IPS-18a (cell line): ENCODE measurements around the gene NUFIP1.

Experiments used
- H3K27ac ChIP-seq: one replicate; pipeline ENCODE4 v1.5.1; 2013; ENCODE audit warnings: low read length
- H3K27me3 ChIP-seq: one replicate; pipeline ENCODE4 v1.6.1; 2013; ENCODE audit warnings: mild to moderate bottlenecking, low read length; ENCODE audit not compliant: control insufficient read depth, insufficient read depth
- H3K36me3 ChIP-seq: one replicate; pipeline ENCODE4 v1.6.1; 2013; ENCODE audit warnings: low read depth, low read length; ENCODE audit not compliant: control insufficient read depth
- H3K4me1 ChIP-seq: one replicate; pipeline ENCODE4 v1.6.1; 2013; ENCODE audit warnings: low read depth, low read length; ENCODE audit not compliant: control insufficient read depth
- H3K4me3 ChIP-seq: one replicate; pipeline ENCODE4 v1.5.1; 2013; ENCODE audit warnings: low read length
- H3K9ac ChIP-seq: one replicate; pipeline ENCODE4 v1.6.1; 2013; ENCODE audit warnings: mild to moderate bottlenecking, low read length, moderate library complexity
- H3K9me3 ChIP-seq: one replicate; pipeline ENCODE4 v1.6.1; 2013; ENCODE audit warnings: low read depth, low read length; ENCODE audit not compliant: control insufficient read depth

Gene NUFIP1

DNA sequence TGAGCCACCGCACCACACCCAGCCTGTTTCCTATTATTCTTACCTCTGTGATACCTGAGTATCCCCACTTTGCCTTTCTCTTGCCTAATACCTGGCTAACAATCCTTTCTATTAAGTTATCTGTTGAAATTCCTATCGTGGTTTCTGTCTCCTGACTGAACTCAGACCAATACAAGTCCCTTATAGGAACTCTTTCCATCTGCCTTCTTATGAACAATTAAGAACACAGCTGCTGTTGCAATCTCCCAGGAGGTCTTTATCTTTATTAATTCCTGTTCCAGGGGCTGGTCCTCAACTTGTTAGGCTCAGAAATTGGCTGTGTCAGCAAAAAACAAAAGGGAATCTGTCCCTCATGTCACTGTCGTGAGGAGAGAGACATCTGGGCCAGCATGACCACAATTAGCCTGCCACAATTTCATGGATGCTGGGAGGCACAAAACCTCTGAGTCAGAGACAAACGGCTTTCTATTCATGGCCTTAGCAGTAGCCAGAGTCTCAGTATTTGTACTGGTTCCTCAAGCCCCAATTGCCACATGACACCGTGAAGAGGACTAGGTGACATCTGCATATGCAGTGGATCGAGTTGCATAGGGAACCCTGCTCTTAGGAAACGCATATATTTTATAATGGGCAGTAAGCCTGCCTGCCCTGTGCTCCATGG, 58.2 kb downstream of the NUFIP1 start:
- H3K36me3 ChIP-seq = no peaks in the 10 kb centered on the region
- no peak overlapping the region for H3K27ac ChIP-seq
- H3K9me3 ChIP-seq = no peaks in the 10 kb centered on the region
- no peak overlapping the region for H3K4me3 ChIP-seq
- no peaks in the 10 kb centered on the region for H3K4me1 ChIP-seq
- H3K9ac ChIP-seq = no peak overlapping the region
- H3K27me3 ChIP-seq = no peaks in the 10 kb centered on the region

GRCh38 chr13:44930280-44930679, 59.0 kb downstream of the NUFIP1 start:
- H3K4me1 ChIP-seq = no peaks in the 10 kb centered on the region
- H3K36me3 ChIP-seq = no peaks in the 10 kb centered on the region
- no peaks in the 10 kb centered on the region for H3K9me3 ChIP-seq
- no peak overlapping the region for H3K27ac ChIP-seq
- no peaks in the 10 kb centered on the region for H3K27me3 ChIP-seq
- H3K4me3 ChIP-seq = no peak overlapping the region
- no peak overlapping the region for H3K9ac ChIP-seq

DNA sequence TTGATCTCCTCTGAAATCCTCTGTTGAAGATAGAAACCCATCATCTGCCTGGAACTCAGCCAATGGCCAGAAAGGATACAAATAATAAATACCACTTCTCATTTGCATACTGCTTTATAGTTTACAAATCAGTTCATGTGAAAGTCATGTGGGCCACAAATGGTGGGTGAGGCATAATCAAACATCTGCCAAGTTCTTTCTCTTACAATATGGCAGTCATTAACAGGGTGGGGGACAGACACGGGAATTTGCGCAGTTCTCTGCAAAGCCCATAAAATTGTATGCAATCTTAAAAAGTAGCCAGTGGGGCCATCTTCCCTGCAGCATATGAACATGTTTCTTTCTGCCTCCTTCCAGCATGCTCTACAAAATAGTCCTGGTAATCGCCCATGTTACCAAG, 59.6 kb downstream of the NUFIP1 start:
- Histone ChIP-seq H3K27ac (no peak overlapping the region), H3K4me3 (no peak overlapping the region), H3K36me3 (no peaks in the 10 kb centered on the region), H3K4me1 (no peaks in the 10 kb centered on the region), H3K9me3 (no peaks in the 10 kb centered on the region), H3K27me3 (no peaks in the 10 kb centered on the region), H3K9ac (no peak overlapping the region)

GRCh38 chr13:44927968-44928367, 61.3 kb downstream of the NUFIP1 start:
- no peaks in the 10 kb centered on the region for H3K4me1 ChIP-seq

GRCh38 chr13:44921931-44922758, 67.1 kb downstream of the NUFIP1 start:
- no peaks in the 10 kb centered on the region for H3K27me3 ChIP-seq
- no peak overlapping the region for H3K4me3 ChIP-seq
- peaks cover 6% of the 10 kb centered on the region for H3K4me1 ChIP-seq
- no peaks in the 10 kb centered on the region for H3K36me3 ChIP-seq
- no peak overlapping the region for H3K27ac ChIP-seq
- H3K9me3 ChIP-seq = no peaks in the 10 kb centered on the region
- no peak overlapping the region for H3K9ac ChIP-seq

More at GRCh38 chr13:44927968-44928367, 61.3 kb downstream of the NUFIP1 start:
- Histone ChIP-seq H3K9ac (no peak overlapping the region), H3K27me3 (no peaks in the 10 kb centered on the region), H3K4me3 (no peak overlapping the region), H3K27ac (no peak overlapping the region), H3K9me3 (no peaks in the 10 kb centered on the region), H3K36me3 (no peaks in the 10 kb centered on the region)

- no peaks in the 10 kb centered on the region for H3K36me3 ChIP-seq
- H3K27me3 ChIP-seq = no peaks in the 10 kb centered on the region
- H3K4me1 ChIP-seq = peaks cover 8% of the 10 kb centered on the region
- H3K27ac ChIP-seq = no peak overlapping the region
- H3K9me3 ChIP-seq = no peaks in the 10 kb centered on the region
- H3K4me3 ChIP-seq = no peak overlapping the region
- H3K9ac ChIP-seq = no peak overlapping the region
These were observed 67.9 kb downstream of the NUFIP1 start for GRCh38 chr13:44921246-44921877.

- peaks cover 8% of the 10 kb centered on the region for H3K4me1 ChIP-seq
- H3K9me3 ChIP-seq = no peaks in the 10 kb centered on the region
- no peak overlapping the region for H3K4me3 ChIP-seq
- no peak overlapping the region for H3K27ac ChIP-seq
- H3K36me3 ChIP-seq = no peaks in the 10 kb centered on the region
- no peak overlapping the region for H3K9ac ChIP-seq
- no peaks in the 10 kb centered on the region for H3K27me3 ChIP-seq
These were observed 69.3 kb downstream of the NUFIP1 start for GRCh38 chr13:44920013-44920412.

DNA sequence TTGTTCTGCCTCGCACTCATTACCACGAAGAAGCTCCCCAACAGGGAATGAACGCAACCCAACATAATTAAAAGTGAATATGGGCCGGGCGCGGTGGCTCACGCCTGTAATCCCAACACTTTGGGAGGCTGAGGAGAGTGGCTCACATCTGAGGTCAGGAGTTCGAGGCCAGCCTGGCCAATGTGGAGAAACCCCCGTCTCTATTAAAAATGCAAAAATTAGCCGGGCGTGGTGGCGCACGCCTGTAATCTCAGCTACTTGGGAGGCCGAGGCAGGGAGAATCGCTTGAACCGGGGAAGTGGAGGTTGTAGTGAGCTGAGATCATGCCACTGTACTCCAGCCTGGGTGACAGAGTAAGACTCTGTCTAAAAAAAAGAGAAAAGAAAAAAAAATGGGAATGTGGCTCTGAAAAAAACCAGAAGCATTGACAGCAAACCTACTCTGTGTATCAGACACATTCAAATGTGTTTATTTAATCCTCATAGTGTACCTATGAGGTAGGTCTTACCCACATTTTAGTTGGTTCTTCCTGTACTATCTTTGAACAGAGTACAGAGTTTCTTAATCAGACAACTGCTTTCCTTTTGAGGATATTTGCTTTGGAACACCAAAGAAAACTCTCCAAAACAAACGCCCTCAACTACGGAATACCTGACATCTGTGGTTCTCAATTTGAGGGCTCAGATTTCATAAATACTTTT, 70.0 kb downstream of the NUFIP1 start:
- H3K36me3 ChIP-seq = no peaks in the 10 kb centered on the region
- no peaks in the 10 kb centered on the region for H3K9me3 ChIP-seq
- H3K9ac ChIP-seq = peak overlapping the region; percentile 75
- peaks cover 8% of the 10 kb centered on the region for H3K4me1 ChIP-seq
- H3K27me3 ChIP-seq = no peaks in the 10 kb centered on the region
- H3K4me3 ChIP-seq = peak overlapping the region; percentile 97
- peak overlapping the region; percentile 80 for H3K27ac ChIP-seq

GRCh38 chr13:44918326-44919103, 70.8 kb downstream of the NUFIP1 start:
- Histone ChIP-seq H3K9me3 (no peaks in the 10 kb centered on the region), H3K27ac (peak overlapping the region; percentile 80), H3K4me3 (peak overlapping the region; percentile 97), H3K27me3 (no peaks in the 10 kb centered on the region), H3K4me1 (peaks cover 8% of the 10 kb centered on the region), H3K36me3 (no peaks in the 10 kb centered on the region), H3K9ac (peak overlapping the region; percentile 75)

- Histone ChIP-seq H3K4me3 (peak overlapping the region; percentile 97), H3K4me1 (peaks cover 8% of the 10 kb centered on the region), H3K27ac (peak overlapping the region; percentile 61), H3K9ac (peak overlapping the region; percentile 75), H3K36me3 (no peaks in the 10 kb centered on the region), H3K27me3 (no peaks in the 10 kb centered on the region), H3K9me3 (no peaks in the 10 kb centered on the region)
These were observed 71.5 kb downstream of the NUFIP1 start for GRCh38 chr13:44917589-44918325.
